Uterus (tissue), 2 donors: Measurements from ENCODE around the gene PFDN4.

Experiments
- POLR2A ChIP-seq, 2 donors: fragments of 450-650 bp; IDR thresholded peaks; one replicate each; pipeline ENCODE4 v1.6.1; 2016; ENCODE audit warnings: antibody characterized with exemption in 2 of 2, mild to moderate bottlenecking in 1 of 2, moderate library complexity in 1 of 2
- TF ChIP-seq, protein P1 (sequence below), 4 experiments: fragments of 200-600 bp in 2 of 4; fragments of 450-650 bp in 2 of 4; sonication (generic) in 2 of 4; IDR thresholded peaks; one replicate each; pipeline ENCODE4 v1.5.1; 2016 to 2019; ENCODE audit warnings: antibody characterized with exemption in 4 of 4, mild to moderate bottlenecking in 2 of 4, moderate library complexity in 1 of 4

- TF ChIP-seq, protein P1, sequence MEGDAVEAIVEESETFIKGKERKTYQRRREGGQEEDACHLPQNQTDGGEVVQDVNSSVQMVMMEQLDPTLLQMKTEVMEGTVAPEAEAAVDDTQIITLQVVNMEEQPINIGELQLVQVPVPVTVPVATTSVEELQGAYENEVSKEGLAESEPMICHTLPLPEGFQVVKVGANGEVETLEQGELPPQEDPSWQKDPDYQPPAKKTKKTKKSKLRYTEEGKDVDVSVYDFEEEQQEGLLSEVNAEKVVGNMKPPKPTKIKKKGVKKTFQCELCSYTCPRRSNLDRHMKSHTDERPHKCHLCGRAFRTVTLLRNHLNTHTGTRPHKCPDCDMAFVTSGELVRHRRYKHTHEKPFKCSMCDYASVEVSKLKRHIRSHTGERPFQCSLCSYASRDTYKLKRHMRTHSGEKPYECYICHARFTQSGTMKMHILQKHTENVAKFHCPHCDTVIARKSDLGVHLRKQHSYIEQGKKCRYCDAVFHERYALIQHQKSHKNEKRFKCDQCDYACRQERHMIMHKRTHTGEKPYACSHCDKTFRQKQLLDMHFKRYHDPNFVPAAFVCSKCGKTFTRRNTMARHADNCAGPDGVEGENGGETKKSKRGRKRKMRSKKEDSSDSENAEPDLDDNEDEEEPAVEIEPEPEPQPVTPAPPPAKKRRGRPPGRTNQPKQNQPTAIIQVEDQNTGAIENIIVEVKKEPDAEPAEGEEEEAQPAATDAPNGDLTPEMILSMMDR (IDR thresholded peaks at IDR 0.05), result no peak
- TF ChIP-seq POLR2A (IDR thresholded peaks at IDR 0.05), result no peak
Measured at GRCh38 chr20:54257071-54257816, 49.4 kb downstream of the PFDN4 start.
